H9 (cell line): Measurements from ENCODE around the gene LRP1B. TPM values are rescaled to one million over a fixed set of nuclear protein-coding genes. Genes with fewer than 3 reads are reported as not detected.

Source experiments
- DNase-seq: peaks from one replicate; pipeline ENCODE4 v3.0.0-alpha.2; 2017
- H2AFZ ChIP-seq: one replicate; pipeline ENCODE4 v1.6.1; 2013; ENCODE audit warnings: mild to moderate bottlenecking, low read length, control low read depth, moderate library complexity
- H2AK5ac ChIP-seq: 2 replicates; pipeline ENCODE4 v1.6.1; 2013; ENCODE audit warnings: low read length, control low read depth, mixed read lengths; ENCODE audit not compliant: insufficient read length
- H2BK120ac ChIP-seq: one replicate; pipeline ENCODE4 v1.6.1; 2013; ENCODE audit warnings: low read depth, mild to moderate bottlenecking, low read length, control low read depth, inconsistent platforms; ENCODE audit not compliant: poor library complexity, severe bottlenecking
- H2BK12ac ChIP-seq: 2 replicates; pipeline ENCODE4 v1.6.1; 2013; ENCODE audit warnings: low read length, control low read depth, mixed read lengths, low read depth; ENCODE audit not compliant: insufficient read length
- H2BK15ac ChIP-seq: 2 replicates; pipeline ENCODE4 v1.6.1; 2013; ENCODE audit warnings: low read depth, low read length, control low read depth
- H2BK20ac ChIP-seq: one replicate; pipeline ENCODE4 v1.6.1; 2013; ENCODE audit warnings: low read depth, mild to moderate bottlenecking, low read length, control low read depth, inconsistent platforms; ENCODE audit not compliant: poor library complexity, severe bottlenecking
- H2BK5ac ChIP-seq: 2 replicates; pipeline ENCODE4 v1.6.1; 2013; ENCODE audit warnings: low read length, control low read depth, mixed read lengths; ENCODE audit not compliant: insufficient read length
- H3K14ac ChIP-seq: 2 replicates; pipeline ENCODE4 v1.6.1; 2013; ENCODE audit warnings: low read length, control low read depth; ENCODE audit not compliant: insufficient read depth
- H3K18ac ChIP-seq: 2 replicates; pipeline ENCODE4 v1.6.1; 2013; ENCODE audit warnings: low read depth, mild to moderate bottlenecking, mixed read lengths, low read length, control low read depth; ENCODE audit not compliant: insufficient read length
- H3K23ac ChIP-seq: 2 replicates; pipeline ENCODE4 v1.6.1; 2013; ENCODE audit warnings: low read length, control low read depth, mixed read lengths, low read depth; ENCODE audit not compliant: insufficient read length
- H3K23me2 ChIP-seq: 2 replicates; pipeline ENCODE4 v1.6.1; 2013; ENCODE audit warnings: low read depth, mild to moderate bottlenecking, mixed read lengths, low read length, control low read depth; ENCODE audit not compliant: insufficient read length, poor library complexity, severe bottlenecking
- H3K27ac ChIP-seq: 2 replicates; pipeline ENCODE4 v1.5.1; 2013; ENCODE audit warnings: low read length, control low read depth, mixed read lengths, low read depth; ENCODE audit not compliant: insufficient read length
- H3K27me3 ChIP-seq: 2 replicates; pipeline ENCODE4 v1.6.1; 2013; ENCODE audit warnings: low read length, control low read depth, inconsistent platforms; ENCODE audit not compliant: insufficient read depth
- H3K4ac ChIP-seq: 2 replicates; pipeline ENCODE4 v1.6.1; 2013; ENCODE audit warnings: low read depth, mild to moderate bottlenecking, control low read depth, inconsistent platforms, low read length, moderate library complexity
- H3K4me1 ChIP-seq: 2 replicates; pipeline ENCODE4 v1.6.1; 2013; ENCODE audit warnings: low read length, control low read depth, inconsistent platforms; ENCODE audit not compliant: insufficient read depth
- H3K4me2 ChIP-seq: 2 replicates; pipeline ENCODE4 v1.6.1; 2013; ENCODE audit warnings: low read length, control low read depth, mixed read lengths; ENCODE audit not compliant: insufficient read length, insufficient read depth
- H3K56ac ChIP-seq: 2 replicates; pipeline ENCODE4 v1.6.1; 2013; ENCODE audit warnings: low read depth, mild to moderate bottlenecking, mixed read lengths, low read length, control low read depth; ENCODE audit not compliant: insufficient read length
- H3K79me1 ChIP-seq: 2 replicates; pipeline ENCODE4 v1.6.1; 2013; ENCODE audit warnings: low read depth, mild to moderate bottlenecking, moderate library complexity, low read length, control low read depth, inconsistent platforms; ENCODE audit not compliant: insufficient read depth, poor library complexity, severe bottlenecking
- H3K79me2 ChIP-seq: 2 replicates; pipeline ENCODE4 v1.6.1; 2013; ENCODE audit warnings: low read length, control low read depth, inconsistent platforms; ENCODE audit not compliant: insufficient read depth
- H3K9ac ChIP-seq: 2 replicates; pipeline ENCODE4 v1.6.1; 2013; ENCODE audit warnings: low read length, control low read depth, mixed read lengths; ENCODE audit not compliant: insufficient read length; ENCODE audit errors: extremely low read depth
- H3K9me3 ChIP-seq: one replicate; pipeline ENCODE4 v1.6.1; 2013; ENCODE audit warnings: low read depth, low read length, inconsistent platforms; ENCODE audit not compliant: control insufficient read depth
- H3T11ph ChIP-seq: one replicate; pipeline ENCODE4 v1.6.1; 2013; ENCODE audit warnings: mild to moderate bottlenecking, low read length, control low read depth, inconsistent platforms
- H4K20me1 ChIP-seq: one replicate; pipeline ENCODE4 v1.6.1; 2013; ENCODE audit not compliant: control insufficient read depth, insufficient read length, insufficient read depth
- H4K5ac ChIP-seq: 2 replicates; pipeline ENCODE4 v1.6.1; 2013; ENCODE audit warnings: low read depth, mild to moderate bottlenecking, mixed read lengths, low read length, control low read depth; ENCODE audit not compliant: insufficient read length
- H4K8ac ChIP-seq: replicated peaks from 2 replicates; pipeline ENCODE4 v1.6.1; 2013; ENCODE audit warnings: low read length, control low read depth, mixed read lengths, low read depth; ENCODE audit not compliant: insufficient read length
- H4K91ac ChIP-seq: 2 replicates; pipeline ENCODE4 v1.6.1; 2013; ENCODE audit warnings: low read depth, mild to moderate bottlenecking, moderate library complexity, mixed read lengths, low read length, control low read depth; ENCODE audit not compliant: insufficient read length
- H3K27ac Mint-ChIP-seq, 3 experiments: 2 replicates in 2 of 3; 3 replicates in 1 of 3; pipeline ENCODE4 v1.8.0; 2020 to 2021; ENCODE audit warnings: mixed read lengths in 3 of 3, mild to moderate bottlenecking in 1 of 3, moderate library complexity in 1 of 3
- H3K27me3 Mint-ChIP-seq: 2 replicates; pipeline ENCODE4 v1.8.0; 2021; ENCODE audit warnings: low read depth, mild to moderate bottlenecking, moderate library complexity, mixed read lengths
- H3K36me3 Mint-ChIP-seq, 3 experiments: 2 replicates in 2 of 3; 3 replicates in 1 of 3; pipeline ENCODE4 v1.8.0; 2020 to 2021; ENCODE audit warnings: low read depth in 3 of 3, mixed read lengths in 3 of 3; ENCODE audit not compliant: insufficient read depth in 1 of 3
- H3K4me1 Mint-ChIP-seq, 2 experiments: 2 replicates each; pipeline ENCODE4 v1.8.0; 2020; ENCODE audit warnings: mixed read lengths in 2 of 2
- H3K4me3 Mint-ChIP-seq, 2 experiments: 2 replicates in 1 of 2; 3 replicates in 1 of 2; pipeline ENCODE4 v1.8.0; 2020 to 2021; ENCODE audit warnings: mild to moderate bottlenecking in 2 of 2, mixed read lengths in 2 of 2, moderate library complexity in 1 of 2
- H3K9me3 Mint-ChIP-seq, 2 experiments: 2 replicates in 1 of 2; 3 replicates in 1 of 2; pipeline ENCODE4 v1.8.0; 2020; ENCODE audit warnings: mild to moderate bottlenecking in 2 of 2, mixed read lengths in 2 of 2, moderate library complexity in 1 of 2
- CTCF ChIP-seq: fragments of 200-600 bp; sonication (generic); conservative IDR thresholded peaks from 3 replicates; pipeline ENCODE4 v1.8.0; 2021; ENCODE audit warnings: antibody characterized with exemption, mild to moderate bottlenecking
- WGBS: extraction: QIAGEN DNeasy Blood & Tissue Kit; methylation state at CpG from one replicate; pipeline ENCODE4 v1.1.7; 2013; ENCODE audit warnings: missing lambda C conversion rate, low lambda C conversion rate, mixed read lengths; ENCODE audit not compliant: insufficient read length; ENCODE audit errors: extremely low coverage; 5-methylcytosine and 5-hydroxymethylcytosine counted together
- total RNA-seq: library from RNA; stranded (reverse); gene quantifications from 2 replicates; pipeline ENCODE4 v1.2.1, GENCODE V29; 2021

Gene LRP1B
- total RNA-seq, 1 experiment from 2014 or later: not detected

DNA sequence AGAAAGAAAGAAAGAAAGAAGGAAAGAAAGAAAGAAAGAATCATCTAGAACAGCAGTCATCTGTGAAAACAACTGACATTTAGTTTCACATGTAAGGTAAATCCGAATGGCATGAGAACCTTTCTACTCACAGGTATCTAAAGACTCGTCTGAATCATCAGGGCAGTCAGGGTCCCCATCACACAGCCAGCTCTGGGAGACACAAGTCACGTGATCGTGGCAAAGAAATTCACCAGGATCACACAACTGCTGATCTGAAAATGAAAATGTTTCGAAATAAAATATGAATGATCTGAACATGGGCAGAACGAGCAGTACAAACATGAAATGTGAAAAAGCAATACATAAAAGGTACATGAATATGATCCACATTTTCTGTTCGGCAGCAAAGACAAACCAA is 320.7 kb downstream of the LRP1B start:
- DNase-seq: no peak
- WGBS: no CpG with 5 or more reads among the region's 7 CpGs
- H3K4me2 ChIP-seq: no peak overlapping the region

More for the DNA sequence above, 320.7 kb downstream of the LRP1B start:
- Histone ChIP-seq H3K23me2 (no peaks in the 10 kb centered on the region), H2BK15ac (no peak overlapping the region), H3K9me3 (no peaks in the 10 kb centered on the region), H2BK12ac (no peak overlapping the region), H4K8ac (no peak overlapping the region), H3K23ac (no peak overlapping the region), H4K5ac (no peak overlapping the region), H2BK5ac (no peak overlapping the region), H2BK120ac (no peak overlapping the region), H3K18ac (no peak overlapping the region), H4K20me1 (no peaks in the 10 kb centered on the region), H3T11ph (no peak overlapping the region), H3K4ac (no peak overlapping the region), H2BK20ac (no peak overlapping the region), H2AFZ (no peak overlapping the region), H3K27me3 (no peaks in the 10 kb centered on the region), H3K27ac (no peak overlapping the region), H2AK5ac (no peak overlapping the region), H3K79me1 (no peaks in the 10 kb centered on the region), H3K4me1 (no peaks in the 10 kb centered on the region), H3K14ac (no peak overlapping the region), H3K56ac (no peak overlapping the region), H4K91ac (no peak overlapping the region), H3K79me2 (no peaks in the 10 kb centered on the region), H3K9ac (no peak overlapping the region)
- Mint-ChIP-seq H3K36me3 (peaks cover 10 to 22% (median 20%) of the 10 kb centered on the region in 3 experiments), H3K27me3 (no peaks in the 10 kb centered on the region), H3K4me1 (peaks cover 2 to 3% of the 10 kb centered on the region in 2 experiments; a peak in 3 of 4 replicates), H3K9me3 (peaks cover 20% of the 10 kb centered on the region in 2 experiments; a peak in 4 of 5 replicates), H3K27ac (0 out of 7 replicates have a peak overlapping the region, but pooled peaks of 1 of the 3 experiments have one; percentile 77), H3K4me3 (no peak overlapping the region)
- TF ChIP-seq CTCF: no peak
